Keratinocyte (primary cell): ENCODE data around the gene PLEKHF1. TPM values are rescaled to one million over a fixed set of nuclear protein-coding genes. Genes with fewer than 3 reads are reported as not detected.

ENCODE experiments used
- DNase-seq: peaks from one replicate; pipeline ENCODE4 v3.0.0-alpha.2; 2011; ENCODE audit warnings: low read depth, missing footprints, low spot score
- FAIRE-seq: peaks from 2 replicates; lab custom pipeline; 2011; peaks lifted over from hg19 to GRCh38; lab: Jason Lieb, UNC
- H2AFZ ChIP-seq: 2 replicates; pipeline ENCODE4 v1.6.0; 2012; ENCODE audit warnings: low read length, control low read depth, inconsistent platforms; ENCODE audit not compliant: control insufficient read depth
- H3K27ac ChIP-seq: 2 replicates; pipeline ENCODE4 v1.5.1; 2011; ENCODE audit warnings: low read length; ENCODE audit not compliant: control insufficient read depth, insufficient read depth
- H3K27me3 ChIP-seq: 3 replicates; pipeline ENCODE4 v1.6.0; 2011; ENCODE audit warnings: low read length; ENCODE audit not compliant: control insufficient read depth, insufficient read depth; ENCODE audit errors: extremely low read depth
- H3K36me3 ChIP-seq, 2 experiments: 2 replicates in 1 of 2; 3 replicates in 1 of 2; pipeline ENCODE4 v1.5.1; 2011; ENCODE audit warnings: low read length in 2 of 2, mild to moderate bottlenecking in 1 of 2; ENCODE audit not compliant: control insufficient read depth in 2 of 2, insufficient read depth in 2 of 2; ENCODE audit errors: extremely low read depth in 1 of 2
- H3K4me1 ChIP-seq: 3 replicates; pipeline ENCODE4 v1.5.1; 2011; ENCODE audit warnings: low read length; ENCODE audit not compliant: control insufficient read depth, insufficient read depth; ENCODE audit errors: extremely low read depth
- H3K4me2 ChIP-seq: 3 replicates; pipeline ENCODE4 v1.6.0; 2011; ENCODE audit warnings: low read depth, low read length; ENCODE audit not compliant: control insufficient read depth, insufficient read depth; ENCODE audit errors: extremely low read depth
- H3K4me3 ChIP-seq, 3 experiments: fragments of 200-600 bp in 1 of 3; sonication (generic) in 1 of 3; 2 replicates in 2 of 3; 3 replicates in 1 of 3; pipeline ENCODE4 v1.5.1; 2011 to 2016; ENCODE audit warnings: low read length in 3 of 3, mild to moderate bottlenecking in 3 of 3, control low read depth in 2 of 3, inconsistent platforms in 1 of 3, low read depth in 1 of 3, mixed read lengths in 1 of 3, mixed run types in 1 of 3, moderate library complexity in 1 of 3; ENCODE audit not compliant: control insufficient read depth in 2 of 3, insufficient read depth in 2 of 3; ENCODE audit errors: extremely low read depth in 1 of 3
- H3K79me2 ChIP-seq: 2 replicates; pipeline ENCODE4 v1.6.0; 2012; ENCODE audit warnings: low read length; ENCODE audit not compliant: control insufficient read depth, insufficient read depth
- H3K9ac ChIP-seq: 3 replicates; pipeline ENCODE4 v1.6.0; 2011; ENCODE audit warnings: low read length; ENCODE audit not compliant: control insufficient read depth, insufficient read depth; ENCODE audit errors: extremely low read depth
- H3K9me1 ChIP-seq: 3 replicates; pipeline ENCODE4 v1.6.0; 2011; ENCODE audit warnings: low read length; ENCODE audit not compliant: control insufficient read depth, insufficient read depth; ENCODE audit errors: extremely low read depth
- H3K9me3 ChIP-seq: 2 replicates; pipeline ENCODE4 v1.5.1; 2012; ENCODE audit warnings: low read depth, low read length; ENCODE audit not compliant: control insufficient read depth
- H4K20me1 ChIP-seq: 3 replicates; pipeline ENCODE4 v1.6.0; 2011; ENCODE audit warnings: low read length; ENCODE audit not compliant: control insufficient read depth, insufficient read depth; ENCODE audit errors: extremely low read depth
- CTCF ChIP-seq, 3 experiments: IDR thresholded peaks in 1 of 3; conservative IDR thresholded peaks in 1 of 3; optimal IDR thresholded peaks in 1 of 3; 2 replicates in 2 of 3; 3 replicates in 1 of 3; pipeline versions ENCODE3 to v1.5.1; 2011; ENCODE audit warnings: low read length in 3 of 3, mild to moderate bottlenecking in 3 of 3, moderate library complexity in 2 of 3, control low read depth in 1 of 3, inconsistent platforms in 1 of 3; ENCODE audit not compliant: insufficient read depth in 2 of 3; ENCODE audit errors: extremely low read depth in 1 of 3
- EZH2 ChIP-seq: IDR thresholded peaks from one replicate; pipeline ENCODE4 v1.6.1; 2012; ENCODE audit warnings: inconsistent platforms, mild to moderate bottlenecking, low read length, moderate library complexity
- dilution Hi-C: fragments of 300-500 bp; cut with MboI; formaldehyde crosslinking; loops from one replicate; pipeline ENCODE4 v1.7.0; 2020; ENCODE audit warnings: low sequenced_read_pairs; ENCODE audit not compliant: extremely low pct_ligation_motif_present
- polyA plus RNA-seq, 5 experiments: library from polyadenylated mRNA; depleted of rRNA in 3 of 5; stranded (reverse) in 3 of 5; stranded (forward) in 1 of 5; unstranded in 1 of 5; fragments of >200 nt; gene quantifications; 1 replicate in 1 of 5; 2 replicates in 3 of 5; 3 replicates in 1 of 5; pipeline versions ENCODE4 v1.2.1 to v1.2.3, GENCODE V29; 2011 to 2012; ENCODE audit warnings: missing spikeins in 2 of 5, low read depth in 1 of 5, low replicate concordance in 1 of 5

Gene PLEKHF1
- polyA plus RNA-seq, 1 donor (not counting 4 experiments of a cell fraction or from before 2014, with no cell fraction given) = 9.4 TPM

- TF ChIP-seq CTCF (optimal IDR thresholded peaks at IDR 0.05 in 1 of 3, IDR thresholded peaks at IDR 0.05 in 1 of 3, conservative IDR thresholded peaks at IDR 0.05 in 1 of 3; ENCODE audit: extremely low read depth in 1 of 3, insufficient read depth in 2 of 3, low read length in 3 of 3) = no peak
- no peak for TF ChIP-seq EZH2
- H3K36me3 ChIP-seq = peaks cover 3 to 10% of the 10 kb centered on the region in 2 experiments
- H3K27me3 ChIP-seq = no peaks in the 10 kb centered on the region
- peaks cover 59% of the 10 kb centered on the region for H3K4me1 ChIP-seq
- peak overlapping the region in 2 of 3 experiments; percentile 3 to 9 for H3K4me3 ChIP-seq
- H3K4me2 ChIP-seq = peak overlapping the region; percentile 43
- dilution Hi-C loops = no loop called here
- DNase-seq = no peak
- H3K79me2 ChIP-seq = peaks cover 70% of the 10 kb centered on the region
- FAIRE-seq = no peak
- no peak overlapping the region for H3K9ac ChIP-seq
- no peak overlapping the region for H3K27ac ChIP-seq
- no peaks in the 10 kb centered on the region for H3K9me3 ChIP-seq
- peaks cover 13% of the 10 kb centered on the region for H3K9me1 ChIP-seq
- peaks cover 19% of the 10 kb centered on the region for H4K20me1 ChIP-seq
- no peak overlapping the region for H2AFZ ChIP-seq
Measured at GRCh38 chr19:29667901-29668341, 2.7 kb downstream of the PLEKHF1 start.

DNA sequence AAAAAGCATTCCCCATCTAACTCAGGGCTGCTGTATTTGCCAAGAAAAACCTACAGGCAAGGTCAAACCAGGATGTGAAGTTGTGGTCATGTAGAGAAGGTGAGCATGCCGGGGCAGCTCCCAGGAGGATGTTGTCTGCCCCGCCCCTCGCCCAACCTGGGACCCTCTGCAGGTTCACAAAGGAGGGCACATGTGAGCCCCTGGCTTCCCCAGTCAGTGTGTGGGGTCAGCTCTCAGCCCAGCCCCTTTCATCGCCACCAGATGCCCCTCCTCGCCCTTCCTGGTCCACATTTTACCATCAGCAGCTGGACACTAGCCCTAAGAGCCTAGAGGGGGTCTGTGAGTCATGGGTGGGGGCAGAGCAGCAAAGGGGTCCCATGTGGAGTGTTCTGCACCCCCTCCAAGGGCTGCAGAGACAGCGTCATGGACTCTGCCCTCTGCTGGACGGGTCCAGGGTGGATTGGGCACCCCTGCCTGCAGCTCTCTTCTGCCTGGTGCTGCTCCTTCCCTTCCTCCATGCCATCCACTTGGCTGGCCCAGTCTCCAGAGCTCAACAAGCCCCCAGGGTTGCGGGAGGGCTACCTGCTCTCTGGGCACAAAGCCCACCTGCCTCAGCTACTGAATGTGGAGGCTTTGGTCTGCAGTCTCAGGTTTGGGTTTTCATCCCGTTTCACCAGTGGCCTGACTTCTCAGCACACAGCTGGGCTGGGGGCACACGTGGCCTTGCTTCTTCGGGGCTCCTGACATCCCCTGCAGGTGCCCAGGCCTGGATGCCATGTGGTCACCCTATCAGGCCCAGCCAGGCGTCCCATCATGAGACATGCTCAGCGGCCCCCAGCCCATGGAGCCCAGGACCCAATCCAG lies 3.7 kb downstream of the PLEKHF1 start:
- DNase-seq (no peak), FAIRE-seq (peak; percentile 17)
- H3K9me1 ChIP-seq = peaks cover 13% of the 10 kb centered on the region
- peaks cover 49% of the 10 kb centered on the region for H3K4me1 ChIP-seq
- H2AFZ ChIP-seq = no peak overlapping the region
- H3K9ac ChIP-seq = no peak overlapping the region
- peaks cover 27% of the 10 kb centered on the region for H4K20me1 ChIP-seq
- peaks cover 80% of the 10 kb centered on the region for H3K79me2 ChIP-seq
- H3K4me2 ChIP-seq = peak overlapping the region; percentile 43
- dilution Hi-C loops = no loop called here
- H3K27ac ChIP-seq = no peak overlapping the region
- peaks cover 3 to 10% of the 10 kb centered on the region in 2 experiments for H3K36me3 ChIP-seq
- H3K27me3 ChIP-seq = no peaks in the 10 kb centered on the region
- H3K4me3 ChIP-seq = no peak overlapping the region
- no peaks in the 10 kb centered on the region for H3K9me3 ChIP-seq
- no peak for TF ChIP-seq EZH2
- TF ChIP-seq CTCF (optimal IDR thresholded peaks at IDR 0.05 in 1 of 3, IDR thresholded peaks at IDR 0.05 in 1 of 3, conservative IDR thresholded peaks at IDR 0.05 in 1 of 3; ENCODE audit: extremely low read depth in 1 of 3, insufficient read depth in 2 of 3, low read length in 3 of 3) = peak; percentile 19 to 63 (median 41)
